ENCODE results near the gene GLIS1. TPM values are rescaled to one million over a fixed set of nuclear protein-coding genes. Genes with fewer than 3 reads are reported as not detected.

Gene GLIS1
- total RNA-seq, 2 donors from 2014 or later = 2.6 TPM; not detected in 1

DNA sequence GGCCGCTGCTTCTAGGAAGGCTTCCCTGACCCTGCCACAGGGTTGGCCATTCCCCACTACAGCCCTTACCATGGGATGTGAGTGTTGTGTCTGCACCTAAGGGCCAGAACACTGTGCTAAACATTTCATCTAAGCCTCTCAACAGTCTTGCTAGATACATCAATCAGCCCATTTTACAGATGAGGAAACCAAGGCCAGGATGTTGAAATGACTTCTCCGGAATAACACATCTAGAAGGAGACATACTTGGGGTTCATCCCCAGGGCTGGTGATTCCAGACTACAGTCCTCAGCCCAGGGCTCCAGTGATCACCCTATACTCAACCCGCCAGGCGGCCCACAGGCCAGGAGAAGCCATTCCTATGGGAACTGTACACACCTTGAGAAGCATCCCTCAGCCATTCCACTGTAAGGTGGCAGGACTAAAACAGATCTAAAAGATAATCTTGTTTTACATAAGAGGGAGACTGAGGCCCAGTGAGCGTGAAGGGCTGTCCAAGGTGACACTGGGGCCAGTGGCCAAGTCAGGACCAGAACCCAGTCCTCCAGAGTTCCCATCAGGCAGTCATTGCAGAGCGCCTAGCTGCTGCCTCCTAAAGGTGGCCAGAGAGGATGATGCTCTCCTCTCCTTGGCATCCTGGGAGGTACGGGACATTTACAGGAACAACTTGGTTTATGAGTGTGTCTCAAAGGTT is 119.5 kb downstream of the GLIS1 start:
- no peak overlapping the region for H3K4me3 ChIP-seq
- no peaks in the 10 kb centered on the region for H3K9me3 ChIP-seq
- no peaks in the 10 kb centered on the region for H3K4me1 ChIP-seq (ENCODE audit: control insufficient read depth in 1 of 2, low read depth in 2 of 2)
- no peaks in the 10 kb centered on the region for H3K27me3 ChIP-seq (replicated peaks; ENCODE audit: insufficient read depth)
- no peaks in the 10 kb centered on the region for H3K36me3 ChIP-seq
- DNase-seq (ENCODE audit: low spot score) (no peak), ATAC-seq (ENCODE audit: insufficient number of reproducible peaks, low FRiP score, low read depth) (no peak)
- TF ChIP-seq, protein P1, sequence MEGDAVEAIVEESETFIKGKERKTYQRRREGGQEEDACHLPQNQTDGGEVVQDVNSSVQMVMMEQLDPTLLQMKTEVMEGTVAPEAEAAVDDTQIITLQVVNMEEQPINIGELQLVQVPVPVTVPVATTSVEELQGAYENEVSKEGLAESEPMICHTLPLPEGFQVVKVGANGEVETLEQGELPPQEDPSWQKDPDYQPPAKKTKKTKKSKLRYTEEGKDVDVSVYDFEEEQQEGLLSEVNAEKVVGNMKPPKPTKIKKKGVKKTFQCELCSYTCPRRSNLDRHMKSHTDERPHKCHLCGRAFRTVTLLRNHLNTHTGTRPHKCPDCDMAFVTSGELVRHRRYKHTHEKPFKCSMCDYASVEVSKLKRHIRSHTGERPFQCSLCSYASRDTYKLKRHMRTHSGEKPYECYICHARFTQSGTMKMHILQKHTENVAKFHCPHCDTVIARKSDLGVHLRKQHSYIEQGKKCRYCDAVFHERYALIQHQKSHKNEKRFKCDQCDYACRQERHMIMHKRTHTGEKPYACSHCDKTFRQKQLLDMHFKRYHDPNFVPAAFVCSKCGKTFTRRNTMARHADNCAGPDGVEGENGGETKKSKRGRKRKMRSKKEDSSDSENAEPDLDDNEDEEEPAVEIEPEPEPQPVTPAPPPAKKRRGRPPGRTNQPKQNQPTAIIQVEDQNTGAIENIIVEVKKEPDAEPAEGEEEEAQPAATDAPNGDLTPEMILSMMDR (IDR thresholded peaks at IDR 0.05) = no peak
- no peak overlapping the region for H3K27ac ChIP-seq

DNA sequence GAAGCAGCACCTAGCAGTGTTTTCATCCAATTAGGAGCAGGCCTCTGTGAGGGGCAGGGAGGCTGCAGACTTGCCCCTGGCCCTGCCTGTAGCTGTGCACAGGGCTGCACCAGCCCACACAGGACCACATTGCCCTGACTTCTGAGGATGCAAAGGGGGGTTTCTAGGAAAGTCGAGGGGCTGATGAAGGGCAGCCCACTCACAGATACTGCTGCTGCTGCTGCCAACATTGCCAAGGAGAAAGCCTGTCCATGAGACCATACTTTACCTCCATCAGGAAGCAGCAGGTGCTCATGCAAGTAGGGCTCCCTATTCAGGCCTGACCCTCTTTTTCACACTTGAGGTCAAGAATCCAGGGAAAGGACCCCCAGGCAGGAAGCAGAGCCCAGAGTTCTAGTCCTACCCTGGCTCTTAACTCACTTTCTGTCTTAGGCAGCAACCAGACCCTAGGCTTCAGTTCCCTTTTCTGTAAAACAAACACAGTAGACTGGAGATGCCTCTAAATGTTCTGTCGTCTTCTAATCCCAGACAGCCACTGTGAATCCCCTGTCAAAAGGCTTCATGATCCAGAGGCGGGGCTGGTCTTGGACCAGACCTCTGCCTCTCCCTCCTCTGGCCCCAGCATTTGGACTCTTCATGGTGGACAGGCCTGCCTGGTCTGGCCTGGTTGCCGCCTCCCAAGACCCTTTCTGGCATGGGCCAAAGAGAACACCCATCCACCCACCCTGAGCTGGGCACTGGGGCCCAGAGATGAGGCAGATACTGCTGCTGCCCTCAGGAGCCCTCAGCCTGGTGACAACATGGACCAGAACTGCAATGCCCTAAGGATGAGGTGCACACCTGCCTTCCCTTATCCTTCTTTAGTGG is 120.2 kb downstream of the GLIS1 start:
- no peaks in the 10 kb centered on the region for H3K9me3 ChIP-seq
- TF ChIP-seq, protein P1 (IDR thresholded peaks at IDR 0.05) = no peak
- DNase-seq (ENCODE audit: low spot score) (no peak), ATAC-seq (ENCODE audit: insufficient number of reproducible peaks, low FRiP score, low read depth) (no peak)
- H3K27ac ChIP-seq = no peak overlapping the region
- no peak overlapping the region for H3K4me3 ChIP-seq
- H3K4me1 ChIP-seq (ENCODE audit: control insufficient read depth in 1 of 2, low read depth in 2 of 2) = no peaks in the 10 kb centered on the region
- no peaks in the 10 kb centered on the region for H3K36me3 ChIP-seq
- no peaks in the 10 kb centered on the region for H3K27me3 ChIP-seq (replicated peaks; ENCODE audit: insufficient read depth)

DNA sequence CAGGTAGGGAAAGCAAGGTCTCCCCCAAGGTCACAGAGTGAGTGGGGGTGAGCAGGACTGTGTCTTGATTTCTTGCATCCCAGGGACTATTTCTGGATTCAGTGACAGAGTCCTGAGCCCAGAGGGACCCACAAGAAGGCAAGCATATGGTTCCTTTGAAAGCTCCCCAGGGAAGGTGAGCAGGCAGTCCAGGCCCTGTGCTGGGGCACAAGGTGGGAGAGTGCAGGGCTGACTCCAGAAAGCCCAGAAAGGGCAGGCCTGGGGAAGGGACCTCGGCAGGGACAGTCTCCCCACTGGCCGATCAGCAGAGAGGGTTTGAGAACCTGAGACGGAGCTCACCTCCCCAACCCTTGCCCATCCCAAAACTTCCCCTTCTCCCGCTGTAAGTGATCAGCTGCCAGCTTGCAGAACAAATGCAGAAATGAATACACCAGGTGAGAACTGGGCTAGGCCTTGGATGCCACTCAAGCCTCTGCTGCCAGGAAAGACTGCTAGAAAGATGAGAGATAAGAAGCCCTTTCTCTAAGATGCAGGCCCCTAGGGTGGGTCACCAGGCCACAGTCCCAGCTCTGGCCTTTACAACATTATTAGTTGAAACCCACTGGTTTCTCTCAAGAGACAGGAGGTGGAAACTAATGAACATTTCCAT is 121.0 kb downstream of the GLIS1 start:
- Histone ChIP-seq H3K4me3 (no peak overlapping the region), H3K27me3 (replicated peaks; ENCODE audit: insufficient read depth) (no peaks in the 10 kb centered on the region), H3K9me3 (no peaks in the 10 kb centered on the region), H3K36me3 (no peaks in the 10 kb centered on the region), H3K4me1 (ENCODE audit: control insufficient read depth in 1 of 2, low read depth in 2 of 2) (no peaks in the 10 kb centered on the region), H3K27ac (no peak overlapping the region)
- no peak for ATAC-seq (ENCODE audit: insufficient number of reproducible peaks, low FRiP score, low read depth)
- TF ChIP-seq, protein P1 (IDR thresholded peaks at IDR 0.05) = no peak
- DNase-seq (ENCODE audit: low spot score) = no peak

DNA sequence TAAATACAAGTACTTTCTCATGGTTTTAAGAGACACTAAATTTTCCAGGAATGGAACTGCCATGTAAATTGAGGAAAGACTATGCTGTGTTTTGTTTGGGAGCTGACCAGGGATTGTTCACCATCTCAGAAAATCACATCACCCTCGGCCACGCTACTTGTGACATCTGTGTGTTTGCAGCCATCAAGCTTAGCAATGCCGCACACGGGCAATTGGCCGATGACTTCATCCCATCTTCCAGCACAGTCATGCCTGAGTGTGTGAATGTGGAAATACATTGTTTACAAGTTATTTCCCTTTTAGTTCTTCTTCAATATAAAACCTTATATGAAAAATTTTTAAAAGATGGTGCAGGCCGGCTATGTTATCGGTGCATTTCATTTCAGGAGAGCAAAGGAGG is 121.6 kb downstream of the GLIS1 start:
- TF ChIP-seq, protein P1 (IDR thresholded peaks at IDR 0.05) = no peak
- H3K36me3 ChIP-seq = no peaks in the 10 kb centered on the region
- ATAC-seq (ENCODE audit: insufficient number of reproducible peaks, low FRiP score, low read depth) = no peak
- no peak for DNase-seq (ENCODE audit: low spot score)
- no peak overlapping the region for H3K27ac ChIP-seq
- H3K4me3 ChIP-seq = no peak overlapping the region
- H3K4me1 ChIP-seq (ENCODE audit: control insufficient read depth in 1 of 2, low read depth in 2 of 2) = no peaks in the 10 kb centered on the region
- no peaks in the 10 kb centered on the region for H3K9me3 ChIP-seq
- H3K27me3 ChIP-seq (replicated peaks; ENCODE audit: insufficient read depth) = no peaks in the 10 kb centered on the region

DNA sequence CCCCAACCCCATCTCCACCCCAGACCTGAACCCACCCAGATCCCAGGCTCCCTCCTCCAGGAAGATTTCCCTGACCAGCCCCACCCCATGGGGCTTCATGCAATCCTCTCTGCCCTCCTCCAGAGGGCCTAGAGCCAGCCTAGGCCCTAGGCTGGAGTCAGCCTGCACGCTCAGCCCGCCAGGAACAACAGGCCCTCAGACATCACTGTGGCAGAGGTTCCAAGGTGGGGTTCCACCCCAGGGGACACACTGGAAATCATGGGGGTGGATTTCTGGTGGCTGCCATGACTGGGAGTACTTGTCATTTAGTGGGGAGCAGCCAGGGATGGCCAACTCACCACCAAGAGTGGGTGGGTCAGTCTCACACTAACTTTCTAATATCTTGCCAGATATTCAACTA is 122.0 kb downstream of the GLIS1 start:
- TF ChIP-seq, protein P1 (IDR thresholded peaks at IDR 0.05) = no peak
- Histone ChIP-seq H3K27ac (no peak overlapping the region), H3K27me3 (replicated peaks; ENCODE audit: insufficient read depth) (no peaks in the 10 kb centered on the region), H3K4me1 (ENCODE audit: control insufficient read depth in 1 of 2, low read depth in 2 of 2) (no peaks in the 10 kb centered on the region), H3K4me3 (no peak overlapping the region), H3K9me3 (no peaks in the 10 kb centered on the region), H3K36me3 (no peaks in the 10 kb centered on the region)
- DNase-seq (ENCODE audit: low spot score) (no peak), ATAC-seq (ENCODE audit: insufficient number of reproducible peaks, low FRiP score, low read depth) (no peak)

Measured in thoracic aorta (tissue), 2 donors.